ENCODE results near the gene COX14.
"Not testable (repeated sequence)": the region's sequence is repeated elsewhere in the genome, so short reads cannot be mapped to it uniquely, and the experiment has no call there.

COX14 gene

GRCh38 chr12:50110127-50110761 lies 1.8 kb upstream of the COX14 start:
- DNase-seq: no peak

- DNase-seq: no peak
These were observed 1.2 kb upstream of the COX14 start for GRCh38 chr12:50110762-50111351.

GRCh38 chr12:50111395-50111692 lies 692 bp upstream of the COX14 start:
- DNase-seq: no peak

- DNase-seq: no peak
These were observed 601 bp downstream of the COX14 start for GRCh38 chr12:50112456-50113218.

GRCh38 chr12:50117057-50117622 lies 5.1 kb downstream of the COX14 start:
- DNase-seq: no peak

GRCh38 chr12:50119387-50119786 lies 7.4 kb downstream of the COX14 start:
- no peak for DNase-seq

- no peak for DNase-seq
These were observed 8.5 kb downstream of the COX14 start for GRCh38 chr12:50120521-50120920.

GRCh38 chr12:50120953-50121352 lies 8.9 kb downstream of the COX14 start:
- no peak for DNase-seq

- DNase-seq: no peak
These were observed 9.6 kb downstream of the COX14 start for GRCh38 chr12:50121641-50122040.

GRCh38 chr12:50123203-50123602 lies 11.2 kb downstream of the COX14 start:
- DNase-seq: no peak

- DNase-seq: no peak
These were observed 15.5 kb downstream of the COX14 start for GRCh38 chr12:50127546-50127945.

GRCh38 chr12:50129290-50129689 lies 17.3 kb downstream of the COX14 start:
- no peak for DNase-seq

- no peak for DNase-seq
These were observed 20.6 kb downstream of the COX14 start for GRCh38 chr12:50132505-50133135.

GRCh38 chr12:50142993-50143392 lies 31.0 kb downstream of the COX14 start:
- DNase-seq: no peak

GRCh38 chr12:50145439-50145838 lies 33.4 kb downstream of the COX14 start:
- no peak for DNase-seq

GRCh38 chr12:50147281-50147680 lies 35.2 kb downstream of the COX14 start:
- DNase-seq: no peak

GRCh38 chr12:50148011-50148410 lies 36.0 kb downstream of the COX14 start:
- not testable (repeated sequence) for DNase-seq

GRCh38 chr12:50149311-50149710 lies 37.3 kb downstream of the COX14 start:
- DNase-seq: no peak

GRCh38 chr12:50151047-50151687 lies 39.1 kb downstream of the COX14 start:
- no peak for DNase-seq

GRCh38 chr12:50154947-50155346 lies 42.9 kb downstream of the COX14 start:
- DNase-seq: not testable (repeated sequence)

GRCh38 chr12:50156641-50157040 lies 44.6 kb downstream of the COX14 start:
- DNase-seq: no peak

- no peak for DNase-seq
These were observed 45.2 kb downstream of the COX14 start for GRCh38 chr12:50157259-50157658.

- DNase-seq: no peak
These were observed 48.6 kb downstream of the COX14 start for GRCh38 chr12:50160643-50161042.

Data from DMS 273 treated with DMSO at 0.1 percent for 48 hours (cell line).